ENCODE measurements around the gene ACOXL. TPM values are rescaled to one million over a fixed set of nuclear protein-coding genes. Genes with fewer than 3 reads are reported as not detected.

Gene ACOXL
- total RNA-seq, 1 donor from 2014 or later: not detected

DNA sequence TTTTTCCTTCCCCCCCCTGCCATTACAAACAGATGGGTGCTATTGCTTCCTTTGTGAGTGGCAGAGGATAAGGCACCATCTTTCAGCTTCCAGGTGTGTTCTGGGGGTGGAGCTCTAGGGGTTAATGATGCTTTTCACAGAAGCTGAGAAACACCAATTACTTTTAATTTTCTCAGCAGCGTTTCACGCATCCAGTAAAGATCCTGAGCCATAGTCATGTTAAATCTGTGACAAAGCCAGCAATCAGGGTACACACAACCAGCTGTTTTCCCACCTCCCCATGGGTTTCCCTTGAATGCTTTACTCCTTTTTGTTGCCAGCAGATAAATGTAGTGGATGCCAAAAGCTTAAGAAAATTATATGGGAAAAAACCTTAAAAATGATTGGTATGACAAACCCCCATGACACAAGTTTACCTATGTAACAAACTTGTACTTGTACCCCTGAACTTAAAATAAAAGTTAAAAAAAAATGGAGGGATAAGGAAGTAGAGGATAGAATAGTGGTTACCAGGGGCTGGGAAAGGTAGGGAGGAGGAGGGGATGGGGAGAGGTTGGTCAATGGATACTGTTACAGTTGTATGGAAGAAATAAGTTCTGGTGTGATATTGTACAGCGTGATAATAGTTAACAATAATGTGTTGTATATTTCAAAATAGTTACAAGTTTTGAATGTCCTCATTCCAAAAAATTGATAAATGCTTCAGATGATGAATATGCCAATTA lies 70.0 kb downstream of the ACOXL start:
- Histone ChIP-seq H3K27me3 (ENCODE audit: control insufficient read depth in 3 of 3, insufficient read depth in 3 of 3, low read length in 3 of 3) (peaks cover 0 to 2% (median 0%) of the 10 kb centered on the region in 3 donors), H3K27ac (ENCODE audit: low read depth, low read length) (no peak overlapping the region), H3K4me3 (ENCODE audit: low read length in 3 of 3) (no peak overlapping the region), H3K9me3 (ENCODE audit: control insufficient read depth in 3 of 3, low read length in 3 of 3) (no peaks in the 10 kb centered on the region), H3K36me3 (ENCODE audit: control insufficient read depth in 3 of 3, insufficient read depth in 3 of 3, low read length in 3 of 3) (no peaks in the 10 kb centered on the region), H3K4me1 (ENCODE audit: control insufficient read depth in 3 of 3, insufficient read depth in 3 of 3, low read length in 3 of 3) (peaks cover 3 to 6% (median 4%) of the 10 kb centered on the region in 3 donors), H3K9ac (ENCODE audit: low read depth in 1 of 3, low read length in 3 of 3) (no peak overlapping the region)

DNA sequence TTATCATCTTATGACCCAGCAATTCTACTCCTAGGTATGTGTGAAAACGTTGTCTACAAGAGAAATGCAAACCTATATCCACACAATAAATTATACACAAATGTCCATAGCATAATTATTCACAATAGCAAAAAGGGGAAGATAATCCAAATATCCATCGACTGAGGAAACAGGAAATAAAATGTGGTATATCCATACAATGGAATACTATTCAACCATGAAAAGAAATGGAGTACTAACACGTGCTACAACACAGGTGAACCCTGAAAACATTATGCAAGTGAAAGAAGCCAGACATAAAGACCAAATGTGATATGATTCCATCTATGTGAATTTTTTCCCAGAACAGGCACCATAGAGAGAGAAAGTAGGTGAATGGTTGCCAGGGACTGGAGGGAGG lies 72.1 kb downstream of the ACOXL start:
- no peaks in the 10 kb centered on the region for H3K36me3 ChIP-seq (ENCODE audit: control insufficient read depth in 3 of 3, insufficient read depth in 3 of 3, low read length in 3 of 3)
- H3K27ac ChIP-seq (ENCODE audit: low read depth, low read length): no peak overlapping the region
- H3K27me3 ChIP-seq (ENCODE audit: control insufficient read depth in 3 of 3, insufficient read depth in 3 of 3, low read length in 3 of 3): peaks cover 0 to under 1% (median 0%) of the 10 kb centered on the region in 3 donors
- H3K4me1 ChIP-seq (ENCODE audit: control insufficient read depth in 3 of 3, insufficient read depth in 3 of 3, low read length in 3 of 3): peaks cover 17 to 23% (median 20%) of the 10 kb centered on the region in 3 donors
- no peak overlapping the region for H3K9ac ChIP-seq (ENCODE audit: low read depth in 1 of 3, low read length in 3 of 3)
- no peaks in the 10 kb centered on the region for H3K9me3 ChIP-seq (ENCODE audit: control insufficient read depth in 3 of 3, low read length in 3 of 3)
- H3K4me3 ChIP-seq (ENCODE audit: low read length in 3 of 3): no peak overlapping the region

DNA sequence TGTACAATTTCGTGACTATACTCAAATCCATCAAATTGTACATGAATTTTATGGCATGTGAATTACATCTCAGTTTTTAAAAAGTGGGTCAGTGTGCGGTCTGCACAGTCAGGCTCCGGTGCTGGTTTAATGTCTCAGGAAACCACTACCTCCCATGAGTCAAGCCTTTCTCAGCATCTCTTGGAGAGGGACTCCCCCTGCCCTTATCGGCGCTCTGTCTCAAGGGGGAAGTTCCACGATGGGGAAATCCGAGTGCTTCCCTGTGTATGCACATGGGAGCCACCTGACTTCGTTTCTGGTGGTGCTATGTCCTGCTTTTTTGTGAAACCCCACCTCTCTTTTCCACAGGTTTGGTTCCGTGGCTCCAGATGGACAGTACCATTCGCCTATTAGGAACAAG lies 72.5 kb downstream of the ACOXL start:
- Histone ChIP-seq H3K36me3 (ENCODE audit: control insufficient read depth in 3 of 3, insufficient read depth in 3 of 3, low read length in 3 of 3) (no peaks in the 10 kb centered on the region), H3K27me3 (ENCODE audit: control insufficient read depth in 3 of 3, insufficient read depth in 3 of 3, low read length in 3 of 3) (no peaks in the 10 kb centered on the region), H3K4me1 (ENCODE audit: control insufficient read depth in 3 of 3, insufficient read depth in 3 of 3, low read length in 3 of 3) (peaks cover 17 to 28% (median 23%) of the 10 kb centered on the region in 3 donors), H3K27ac (ENCODE audit: low read depth, low read length) (no peak overlapping the region), H3K9ac (ENCODE audit: low read depth in 1 of 3, low read length in 3 of 3) (no peak overlapping the region), H3K4me3 (ENCODE audit: low read length in 3 of 3) (no peak overlapping the region), H3K9me3 (ENCODE audit: control insufficient read depth in 3 of 3, low read length in 3 of 3) (no peaks in the 10 kb centered on the region)

DNA sequence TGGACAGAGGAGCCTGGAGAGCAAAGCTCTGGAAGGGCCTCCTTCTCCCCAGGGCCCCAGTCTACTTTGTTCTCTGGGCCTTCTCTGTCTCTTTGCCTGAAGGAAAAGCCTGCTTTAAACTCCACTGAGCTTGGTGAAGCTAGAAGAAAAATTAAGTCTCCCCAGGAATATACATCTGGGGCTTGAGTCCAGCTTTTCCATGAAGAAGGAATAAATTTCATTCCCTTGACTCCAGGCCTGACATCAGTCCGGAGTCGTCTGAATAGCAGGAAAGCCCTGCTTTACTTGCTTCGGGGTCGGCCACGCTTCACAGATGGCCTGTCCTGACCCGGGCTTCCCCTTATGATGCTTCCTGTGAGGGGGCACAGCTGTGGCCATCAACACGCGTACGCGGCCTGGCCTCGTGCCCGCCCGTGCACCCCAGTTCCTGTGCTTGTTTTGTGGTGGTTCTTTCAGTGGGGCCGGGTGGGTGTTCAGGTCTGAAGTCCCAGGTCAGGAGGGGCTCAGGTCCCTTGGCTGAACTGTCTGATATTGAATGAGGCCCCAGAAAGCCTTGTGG lies 73.6 kb downstream of the ACOXL start:
- Histone ChIP-seq H3K4me3 (ENCODE audit: low read length in 3 of 3) (no peak overlapping the region), H3K9ac (ENCODE audit: low read depth in 1 of 3, low read length in 3 of 3) (no peak overlapping the region), H3K36me3 (ENCODE audit: control insufficient read depth in 3 of 3, insufficient read depth in 3 of 3, low read length in 3 of 3) (no peaks in the 10 kb centered on the region), H3K9me3 (ENCODE audit: control insufficient read depth in 3 of 3, low read length in 3 of 3) (no peaks in the 10 kb centered on the region), H3K27ac (ENCODE audit: low read depth, low read length) (no peak overlapping the region), H3K27me3 (ENCODE audit: control insufficient read depth in 3 of 3, insufficient read depth in 3 of 3, low read length in 3 of 3) (no peaks in the 10 kb centered on the region), H3K4me1 (ENCODE audit: control insufficient read depth in 3 of 3, insufficient read depth in 3 of 3, low read length in 3 of 3) (peaks cover 17 to 32% (median 24%) of the 10 kb centered on the region in 3 donors)

DNA sequence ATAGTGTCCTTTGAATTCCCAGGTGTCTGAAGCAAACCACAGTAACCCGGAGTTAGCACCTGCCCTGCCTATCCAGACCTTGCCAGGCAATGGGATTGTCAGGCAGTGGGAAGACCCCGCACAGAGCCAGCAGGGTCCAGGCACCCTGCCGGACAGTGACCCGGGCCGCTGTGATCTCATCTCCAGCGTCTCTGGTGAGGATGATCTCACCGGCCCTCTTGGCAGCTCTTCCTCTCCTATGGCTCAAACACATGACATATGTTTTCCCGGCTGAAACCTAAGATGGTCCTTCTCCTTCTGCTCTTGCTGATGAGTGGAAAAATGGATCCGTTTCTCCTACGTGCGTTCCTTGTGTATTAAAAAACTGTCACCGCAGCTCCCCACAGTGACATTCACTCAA lies 75.1 kb downstream of the ACOXL start:
- Histone ChIP-seq H3K4me1 (ENCODE audit: control insufficient read depth in 3 of 3, insufficient read depth in 3 of 3, low read length in 3 of 3) (peaks cover 17 to 38% (median 24%) of the 10 kb centered on the region in 3 donors), H3K27me3 (ENCODE audit: control insufficient read depth in 3 of 3, insufficient read depth in 3 of 3, low read length in 3 of 3) (no peaks in the 10 kb centered on the region), H3K36me3 (ENCODE audit: control insufficient read depth in 3 of 3, insufficient read depth in 3 of 3, low read length in 3 of 3) (no peaks in the 10 kb centered on the region), H3K9me3 (ENCODE audit: control insufficient read depth in 3 of 3, low read length in 3 of 3) (no peaks in the 10 kb centered on the region), H3K4me3 (ENCODE audit: low read length in 3 of 3) (peak overlapping the region; percentile 13 to 55 (median 17)), H3K9ac (ENCODE audit: low read depth in 1 of 3, low read length in 3 of 3) (peak overlapping the region in 1 of 3 donors; percentile 10), H3K27ac (ENCODE audit: low read depth, low read length) (peak overlapping the region; percentile 76)

DNA sequence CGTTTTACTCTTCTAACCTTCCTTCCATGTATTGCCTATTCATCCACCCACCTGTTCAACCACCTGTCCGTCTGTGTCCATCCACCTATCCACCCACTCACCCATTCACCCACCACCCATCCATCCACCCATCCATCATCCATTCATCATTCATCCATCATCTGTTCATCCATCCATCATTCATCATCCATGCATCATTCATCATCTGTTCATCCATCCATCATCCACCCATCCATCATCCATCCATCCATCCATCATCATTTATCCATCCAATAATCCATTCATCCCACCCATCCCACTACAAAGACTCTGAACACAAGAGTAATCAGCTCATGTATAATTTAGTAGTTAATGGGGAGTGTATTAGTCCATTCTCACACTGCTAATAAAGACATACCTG lies 78.0 kb downstream of the ACOXL start:
- Histone ChIP-seq H3K27me3 (ENCODE audit: control insufficient read depth in 3 of 3, insufficient read depth in 3 of 3, low read length in 3 of 3) (no peaks in the 10 kb centered on the region), H3K27ac (ENCODE audit: low read depth, low read length) (no peak overlapping the region), H3K9me3 (ENCODE audit: control insufficient read depth in 3 of 3, low read length in 3 of 3) (no peaks in the 10 kb centered on the region), H3K4me1 (ENCODE audit: control insufficient read depth in 3 of 3, insufficient read depth in 3 of 3, low read length in 3 of 3) (peaks cover 24 to 55% (median 39%) of the 10 kb centered on the region in 3 donors), H3K9ac (ENCODE audit: low read depth in 1 of 3, low read length in 3 of 3) (no peak overlapping the region), H3K4me3 (ENCODE audit: low read length in 3 of 3) (no peak overlapping the region), H3K36me3 (ENCODE audit: control insufficient read depth in 3 of 3, insufficient read depth in 3 of 3, low read length in 3 of 3) (no peaks in the 10 kb centered on the region)

DNA sequence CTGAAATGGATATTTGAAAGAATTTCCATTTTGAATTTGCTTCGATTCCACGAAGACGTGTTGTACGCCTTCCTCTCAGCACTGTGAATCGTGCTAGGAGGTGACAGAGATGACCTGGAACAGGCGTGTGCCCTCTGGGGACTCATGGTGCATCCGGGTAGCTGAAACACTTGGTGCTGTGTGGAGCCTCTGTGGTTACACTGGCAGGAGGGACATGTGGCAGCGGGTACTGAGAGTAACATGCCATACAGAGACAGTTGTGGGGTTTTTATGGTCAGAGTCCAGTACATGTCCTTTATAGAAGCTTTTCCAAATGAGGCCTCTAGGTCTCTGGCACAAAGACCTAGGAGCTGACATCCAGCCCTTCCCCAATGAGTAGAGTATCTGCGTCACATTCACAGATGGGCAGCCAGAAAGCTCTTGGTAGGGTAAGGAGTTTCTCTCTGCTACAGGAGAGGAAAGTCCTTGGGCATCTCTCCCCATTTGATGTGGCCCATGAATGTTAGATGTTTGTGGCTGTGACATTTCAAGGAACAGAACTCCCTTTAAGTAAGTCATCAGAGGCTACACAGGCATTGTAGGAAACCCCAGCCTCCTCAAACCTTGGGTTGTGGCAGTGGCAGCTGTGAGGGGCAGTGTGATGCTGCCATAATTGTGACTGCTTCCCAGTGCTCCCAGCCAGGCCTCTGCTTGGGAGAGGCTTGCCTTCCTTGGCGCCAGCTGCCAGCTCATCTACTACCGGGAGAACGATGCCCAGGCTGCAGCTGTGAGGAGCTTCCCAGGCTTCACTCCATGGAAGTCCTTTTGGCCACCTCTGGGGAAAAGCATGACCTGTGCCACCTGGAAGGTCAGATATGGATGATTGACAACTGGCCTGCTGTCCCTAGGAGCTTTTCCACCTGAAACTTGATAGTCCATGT lies 80.6 kb downstream of the ACOXL start:
- peak overlapping the region; percentile 82 for H3K27ac ChIP-seq (ENCODE audit: low read depth, low read length)
- H3K4me1 ChIP-seq (ENCODE audit: control insufficient read depth in 3 of 3, insufficient read depth in 3 of 3, low read length in 3 of 3): peaks cover 22 to 64% (median 49%) of the 10 kb centered on the region in 3 donors

DNA sequence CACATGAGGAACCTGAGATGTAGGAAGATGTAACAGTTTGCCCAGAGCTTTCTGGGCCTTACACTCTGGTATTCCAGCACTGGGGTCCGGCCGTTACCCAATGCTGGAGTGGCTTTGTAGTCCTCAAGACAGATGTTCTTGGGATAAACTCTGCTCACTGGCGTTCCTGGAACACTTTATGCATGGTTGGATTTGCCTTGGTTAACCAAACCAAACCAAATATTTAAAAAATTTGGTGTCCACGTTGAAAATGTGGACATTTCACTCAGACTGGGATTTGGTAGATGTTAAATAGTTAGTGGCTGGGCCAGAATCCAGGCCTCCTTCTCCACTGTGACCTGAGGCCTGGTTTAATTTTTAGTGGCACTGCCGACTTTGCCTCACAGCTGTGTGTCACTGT lies 81.5 kb downstream of the ACOXL start:
- Histone ChIP-seq H3K4me1 (ENCODE audit: control insufficient read depth in 3 of 3, insufficient read depth in 3 of 3, low read length in 3 of 3) (peaks cover 15 to 54% (median 41%) of the 10 kb centered on the region in 3 donors), H3K9me3 (ENCODE audit: control insufficient read depth in 3 of 3, low read length in 3 of 3) (no peaks in the 10 kb centered on the region), H3K4me3 (ENCODE audit: low read length in 3 of 3) (no peak overlapping the region), H3K9ac (ENCODE audit: low read depth in 1 of 3, low read length in 3 of 3) (no peak overlapping the region), H3K27me3 (ENCODE audit: control insufficient read depth in 3 of 3, insufficient read depth in 3 of 3, low read length in 3 of 3) (no peaks in the 10 kb centered on the region), H3K36me3 (ENCODE audit: control insufficient read depth in 3 of 3, insufficient read depth in 3 of 3, low read length in 3 of 3) (no peaks in the 10 kb centered on the region), H3K27ac (ENCODE audit: low read depth, low read length) (peak overlapping the region; percentile 82)

More for the DNA sequence above, 80.6 kb downstream of the ACOXL start:
- Histone ChIP-seq H3K27me3 (ENCODE audit: control insufficient read depth in 3 of 3, insufficient read depth in 3 of 3, low read length in 3 of 3) (no peaks in the 10 kb centered on the region), H3K9me3 (ENCODE audit: control insufficient read depth in 3 of 3, low read length in 3 of 3) (no peaks in the 10 kb centered on the region), H3K9ac (ENCODE audit: low read depth in 1 of 3, low read length in 3 of 3) (no peak overlapping the region), H3K36me3 (ENCODE audit: control insufficient read depth in 3 of 3, insufficient read depth in 3 of 3, low read length in 3 of 3) (no peaks in the 10 kb centered on the region), H3K4me3 (ENCODE audit: low read length in 3 of 3) (no peak overlapping the region)

DNA sequence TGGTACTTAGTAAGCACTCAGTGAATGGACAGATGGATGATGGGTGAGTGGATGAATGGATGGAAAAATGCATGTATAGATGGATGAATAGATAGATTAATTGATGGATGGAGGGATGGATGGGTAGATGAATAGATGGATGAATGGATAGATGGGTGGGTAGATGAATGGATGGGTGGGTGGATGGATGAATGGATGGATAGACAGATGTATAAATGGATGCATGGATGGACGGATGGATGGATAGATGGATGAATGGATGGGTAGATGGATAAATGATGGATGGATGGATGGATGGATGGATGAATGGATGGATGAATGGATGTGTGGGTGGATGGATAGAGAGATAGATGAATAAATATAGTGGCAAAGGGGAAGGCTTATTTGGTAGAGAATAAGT lies 83.6 kb downstream of the ACOXL start:
- Histone ChIP-seq H3K27me3 (ENCODE audit: control insufficient read depth in 3 of 3, insufficient read depth in 3 of 3, low read length in 3 of 3) (peaks cover 0 to 4% (median 0%) of the 10 kb centered on the region in 3 donors), H3K9me3 (ENCODE audit: control insufficient read depth in 3 of 3, low read length in 3 of 3) (no peaks in the 10 kb centered on the region), H3K9ac (ENCODE audit: low read depth in 1 of 3, low read length in 3 of 3) (no peak overlapping the region), H3K4me3 (ENCODE audit: low read length in 3 of 3) (no peak overlapping the region), H3K4me1 (ENCODE audit: control insufficient read depth in 3 of 3, insufficient read depth in 3 of 3, low read length in 3 of 3) (peaks cover 15 to 42% (median 36%) of the 10 kb centered on the region in 3 donors), H3K27ac (ENCODE audit: low read depth, low read length) (peak overlapping the region; percentile 95), H3K36me3 (ENCODE audit: control insufficient read depth in 3 of 3, insufficient read depth in 3 of 3, low read length in 3 of 3) (no peaks in the 10 kb centered on the region)
